GM18951 (cell line): ENCODE measurements around the gene CEP128.

Source experiments
- POLR2A ChIP-seq: IDR thresholded peaks from 4 replicates; pipeline ENCODE4 v1.6.1; 2011; ENCODE audit warnings: mild to moderate bottlenecking; ENCODE audit not compliant: insufficient read length, insufficient read depth; ENCODE audit errors: extremely low read depth
- in situ Hi-C: fragments of 300-500 bp; cut with MboI; formaldehyde crosslinking; loops from one replicate; pipeline ENCODE4 v1.12.0; 2022; ENCODE audit warnings: low sequenced_read_pairs, mixed read lengths, inconsistent platforms; ENCODE audit not compliant: unreplicated experiment

CEP128 gene

GRCh38 chr14:80698974-80699373 lies 242.6 kb downstream of the CEP128 start:
- TF ChIP-seq POLR2A, result no peak
- in situ Hi-C loops, result no loop called here

DNA sequence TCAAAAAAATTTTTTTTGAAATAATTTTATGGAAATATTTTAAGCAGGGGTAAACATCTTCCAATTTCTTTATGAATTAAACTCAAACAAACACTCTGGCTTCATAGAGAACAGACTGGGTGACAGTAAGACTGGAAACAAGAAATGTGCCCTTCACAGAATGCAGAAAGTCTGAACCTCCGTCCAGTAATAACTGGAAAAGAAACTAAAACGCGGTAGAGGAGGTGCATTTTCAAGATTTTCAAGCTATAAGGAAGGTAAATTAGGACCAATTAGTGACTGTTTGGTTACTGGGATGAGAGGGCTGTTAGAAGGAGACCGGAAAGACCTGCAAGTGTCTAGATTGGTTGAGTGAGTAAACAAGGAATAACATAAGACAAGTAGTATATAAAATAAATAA lies 245.7 kb downstream of the CEP128 start:
- in situ Hi-C loops, result no loop called here
- no peak for TF ChIP-seq POLR2A

DNA sequence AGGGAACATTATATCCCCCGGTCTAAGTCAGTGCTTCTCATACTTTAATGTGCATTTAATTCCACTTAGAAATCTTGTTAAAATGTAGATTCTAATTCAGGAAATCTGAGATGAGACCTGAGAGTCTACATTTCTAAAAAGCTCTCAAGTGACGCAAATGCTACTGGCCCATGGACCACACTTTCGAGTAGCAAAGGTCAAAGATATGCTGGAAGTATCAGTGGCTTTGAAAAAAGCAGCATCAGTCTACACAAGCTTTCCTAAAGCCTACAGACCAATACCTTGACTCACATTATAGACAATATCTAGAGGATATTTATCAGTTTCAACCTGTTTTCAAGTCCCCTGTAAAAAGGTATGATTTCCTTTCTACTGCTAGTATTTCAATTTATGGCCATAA lies 248.6 kb downstream of the CEP128 start:
- in situ Hi-C loops, result no loop called here
- no peak for TF ChIP-seq POLR2A

- in situ Hi-C loops, result no loop called here
- no peak for TF ChIP-seq POLR2A
These were observed 259.9 kb downstream of the CEP128 start for GRCh38 chr14:80681651-80682050.

GRCh38 chr14:80679273-80679672 lies 262.3 kb downstream of the CEP128 start:
- TF ChIP-seq POLR2A, result no peak
- in situ Hi-C loops, result no loop called here

- in situ Hi-C loops, result no loop called here
- no peak for TF ChIP-seq POLR2A
These were observed 263.1 kb downstream of the CEP128 start for GRCh38 chr14:80678436-80678835.

GRCh38 chr14:80669426-80669825 lies 272.1 kb downstream of the CEP128 start:
- in situ Hi-C loops, result no loop called here
- TF ChIP-seq POLR2A, result no peak

DNA sequence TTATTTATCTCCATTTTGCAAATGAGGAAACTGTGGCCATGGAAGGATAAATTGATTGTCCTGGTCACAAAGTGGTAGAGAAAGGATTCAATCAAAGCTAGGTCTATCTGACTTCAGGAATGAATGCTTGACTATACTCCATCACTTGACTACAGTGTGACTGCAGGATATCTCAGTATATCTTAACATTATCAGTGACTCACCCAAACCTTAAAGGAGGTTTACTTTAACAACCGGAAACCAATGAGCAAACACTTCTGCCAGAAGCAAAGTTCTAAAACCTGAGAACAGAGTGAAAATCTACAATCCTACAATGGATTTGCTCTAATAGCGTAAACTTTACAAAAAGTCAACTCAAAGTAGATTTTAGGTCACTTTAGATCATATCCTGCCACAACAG lies 277.0 kb downstream of the CEP128 start:
- no peak for TF ChIP-seq POLR2A
- in situ Hi-C loops, result no loop called here

- in situ Hi-C loops, result no loop called here
- no peak for TF ChIP-seq POLR2A
These were observed 278.0 kb downstream of the CEP128 start for GRCh38 chr14:80663541-80663940.

DNA sequence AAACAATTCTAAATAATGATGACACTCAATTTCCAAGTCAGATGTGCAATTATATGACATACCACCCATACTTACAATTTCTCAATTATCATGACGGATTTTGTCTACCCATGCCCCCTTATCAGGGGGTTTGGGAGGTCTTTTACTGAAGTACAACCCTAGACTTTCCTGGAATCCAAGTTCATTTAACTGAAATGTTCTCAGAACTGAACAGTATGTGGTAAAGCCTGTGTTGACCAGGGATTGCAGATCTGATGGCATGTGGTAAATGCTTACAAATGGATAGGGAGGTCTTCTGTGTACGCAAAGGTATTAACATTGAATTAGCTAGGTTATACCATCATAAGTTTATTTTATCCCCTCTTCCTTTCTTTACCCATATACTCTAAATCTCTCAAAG lies 281.8 kb downstream of the CEP128 start:
- in situ Hi-C loops, result no loop called here

DNA sequence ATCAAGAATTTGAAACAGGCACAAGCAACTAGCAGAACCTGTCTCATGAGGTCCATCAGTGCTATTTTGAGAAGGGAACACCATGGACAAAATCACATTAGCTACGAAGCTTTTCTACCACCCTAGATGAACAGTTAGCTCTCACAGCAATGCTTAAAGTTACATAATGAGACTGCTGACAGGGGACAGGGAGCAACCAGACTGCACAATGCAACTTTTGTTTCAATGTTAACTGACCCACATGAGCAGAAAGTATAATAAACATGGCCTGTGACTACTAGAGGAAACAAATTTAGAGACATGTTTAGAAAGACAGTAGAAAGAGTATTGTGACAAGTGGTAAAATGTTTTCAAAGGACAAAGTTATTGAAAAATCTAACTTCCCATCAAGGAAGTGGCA lies 282.8 kb downstream of the CEP128 start:
- no peak for TF ChIP-seq POLR2A
- in situ Hi-C loops, result no loop called here

More for the DNA sequence above, 281.8 kb downstream of the CEP128 start:
- no peak for TF ChIP-seq POLR2A

- in situ Hi-C loops, result no loop called here
- no peak for TF ChIP-seq POLR2A
These were observed 283.4 kb downstream of the CEP128 start for GRCh38 chr14:80658155-80658554.

DNA sequence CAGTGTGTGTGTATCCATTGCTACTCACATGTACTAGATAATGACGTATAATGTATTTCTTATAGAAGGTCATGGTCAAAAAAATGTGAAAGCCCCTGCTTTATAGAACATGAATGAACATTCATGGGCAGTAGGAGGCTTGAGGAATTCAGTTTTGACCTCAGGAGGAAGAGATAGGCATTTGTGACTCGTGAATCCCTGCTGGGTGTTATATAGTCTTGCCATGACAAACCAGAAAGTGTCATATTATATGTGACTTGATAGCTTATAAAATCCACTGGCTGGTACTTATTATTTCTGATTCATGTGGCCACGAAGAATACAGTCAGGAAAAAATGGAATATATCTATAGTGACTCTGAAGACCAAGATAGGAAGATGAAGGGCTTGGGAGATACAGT lies 287.6 kb downstream of the CEP128 start:
- in situ Hi-C loops, result no loop called here
- TF ChIP-seq POLR2A, result no peak

GRCh38 chr14:80645667-80646413 lies 295.7 kb downstream of the CEP128 start:
- in situ Hi-C loops, result no loop called here
- no peak for TF ChIP-seq POLR2A
